ENCODE measurements around the gene HLA-F.

The HLA-F gene

GRCh38 chr6:29723262-29723665 lies at the start of gene HLA-F:
Gene HLA-F (plus strand): TSS chr6:29723434. CDS start chr6:29723464, 30 bp downstream.
- no peak for DNase-seq

GRCh38 chr6:29674008-29674407 lies 49.2 kb upstream of the HLA-F start:
- no peak for DNase-seq

- no peak for DNase-seq
Measured at GRCh38 chr6:29675561-29675960, 47.7 kb upstream of the HLA-F start.

GRCh38 chr6:29676981-29677601 lies 46.1 kb upstream of the HLA-F start:
- DNase-seq: peak; percentile 35 to 56

- no peak for DNase-seq
Measured at GRCh38 chr6:29678114-29678513, 45.1 kb upstream of the HLA-F start.

- DNase-seq: no peak
Measured at GRCh38 chr6:29679962-29680361, 43.3 kb upstream of the HLA-F start.

- DNase-seq: no peak
Measured at GRCh38 chr6:29680416-29680815, 42.8 kb upstream of the HLA-F start.

GRCh38 chr6:29680904-29681303 lies 42.3 kb upstream of the HLA-F start, which contains the start of gene ZFP57:
Gene ZFP57 (minus strand): TSS chr6:29681152. CDS start chr6:29677003, 4,149 bp downstream.
- no peak for DNase-seq

GRCh38 chr6:29681811-29682210 lies 41.4 kb upstream of the HLA-F start:
- DNase-seq: no peak

GRCh38 chr6:29685718-29686326 lies 37.4 kb upstream of the HLA-F start:
- peak in 1 of 2 experiments; percentile 4 for DNase-seq

- no peak for DNase-seq
Measured at GRCh38 chr6:29694637-29695036, 28.6 kb upstream of the HLA-F start.

- DNase-seq: peak in 1 of 2 experiments; percentile 2
Measured at GRCh38 chr6:29696147-29697125, 26.8 kb upstream of the HLA-F start.

- peak; percentile 21 to 22 for DNase-seq
Measured at GRCh38 chr6:29702519-29703103, 20.6 kb upstream of the HLA-F start.

GRCh38 chr6:29705389-29706231 lies 17.6 kb upstream of the HLA-F start:
- peak in 1 of 2 experiments; percentile 34 for DNase-seq

GRCh38 chr6:29708432-29709179 lies 14.6 kb upstream of the HLA-F start:
- DNase-seq: no peak

- DNase-seq: no peak
Measured at GRCh38 chr6:29709188-29709587, 14.0 kb upstream of the HLA-F start.

GRCh38 chr6:29710281-29710941 lies 12.8 kb upstream of the HLA-F start:
- no peak for DNase-seq

GRCh38 chr6:29720863-29721262 lies 2.4 kb upstream of the HLA-F start:
- no peak for DNase-seq

- no peak for DNase-seq
Measured at GRCh38 chr6:29723666-29724588, 693 bp downstream of the HLA-F start.
